Measurements from ENCODE around the gene BPIFB1.
A peak's percentile ranks its signal among the peaks of the same experiment; 100 is the strongest.

The BPIFB1 gene

GRCh38 chr20:33282991-33283555, at the start of gene BPIFB1:
TSS of gene BPIFB1 (plus strand) at chr20:33283214. CDS start at chr20:33286074, 2,860 bp downstream.
- no peak for DNase-seq

- DNase-seq, result no peak
Measured at GRCh38 chr20:33234050-33234449, 49.0 kb upstream of the BPIFB1 start.

- no peak for DNase-seq
Measured at GRCh38 chr20:33235696-33236095, 47.3 kb upstream of the BPIFB1 start, which contains the start of gene BPIFA1. TSS of gene BPIFA1 (plus strand) at chr20:33235996. CDS start at chr20:33237712, 1,716 bp downstream.

DNA sequence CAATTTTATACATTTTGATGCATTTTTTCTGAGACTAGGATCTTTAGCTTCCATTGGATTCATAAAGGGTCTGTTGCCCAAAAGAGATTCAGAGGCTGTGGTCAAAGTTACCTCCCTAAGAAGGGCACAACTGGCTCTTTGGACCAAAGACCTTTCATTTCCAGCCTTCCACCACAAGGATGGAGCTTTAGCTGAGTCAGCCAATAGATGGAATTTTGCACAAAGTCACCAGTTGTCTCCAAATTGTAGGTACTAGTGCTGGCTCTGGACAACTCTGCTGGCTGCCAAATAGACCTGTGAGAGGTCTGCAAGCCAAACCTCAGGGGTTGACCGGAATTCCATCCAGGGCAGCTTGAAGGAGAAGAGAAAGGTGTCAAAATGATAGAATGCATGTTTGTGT, 46.7 kb upstream of the BPIFB1 start:
- DNase-seq, result no peak

- DNase-seq, result no peak
Measured at GRCh38 chr20:33237989-33238388, 45.0 kb upstream of the BPIFB1 start.

DNA sequence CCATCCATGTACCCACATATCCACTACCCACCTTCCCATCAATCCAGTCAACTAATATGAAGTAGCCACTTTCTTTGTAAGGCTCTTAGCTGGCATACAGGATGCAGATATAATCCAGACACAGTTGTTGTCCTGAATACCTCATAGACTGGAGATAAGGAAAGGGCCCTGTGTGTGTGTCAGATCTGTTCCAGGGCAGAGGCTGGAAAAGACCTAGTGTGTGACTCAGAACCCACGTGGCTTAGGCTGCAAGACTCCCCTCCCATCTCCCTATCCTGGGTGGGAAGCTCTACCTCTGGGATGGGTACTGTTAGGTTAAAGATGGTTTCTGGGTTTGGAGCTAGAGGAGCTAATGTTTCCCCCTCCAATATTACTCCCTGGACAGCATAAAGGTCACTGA, 43.6 kb upstream of the BPIFB1 start:
- DNase-seq, result no peak

DNA sequence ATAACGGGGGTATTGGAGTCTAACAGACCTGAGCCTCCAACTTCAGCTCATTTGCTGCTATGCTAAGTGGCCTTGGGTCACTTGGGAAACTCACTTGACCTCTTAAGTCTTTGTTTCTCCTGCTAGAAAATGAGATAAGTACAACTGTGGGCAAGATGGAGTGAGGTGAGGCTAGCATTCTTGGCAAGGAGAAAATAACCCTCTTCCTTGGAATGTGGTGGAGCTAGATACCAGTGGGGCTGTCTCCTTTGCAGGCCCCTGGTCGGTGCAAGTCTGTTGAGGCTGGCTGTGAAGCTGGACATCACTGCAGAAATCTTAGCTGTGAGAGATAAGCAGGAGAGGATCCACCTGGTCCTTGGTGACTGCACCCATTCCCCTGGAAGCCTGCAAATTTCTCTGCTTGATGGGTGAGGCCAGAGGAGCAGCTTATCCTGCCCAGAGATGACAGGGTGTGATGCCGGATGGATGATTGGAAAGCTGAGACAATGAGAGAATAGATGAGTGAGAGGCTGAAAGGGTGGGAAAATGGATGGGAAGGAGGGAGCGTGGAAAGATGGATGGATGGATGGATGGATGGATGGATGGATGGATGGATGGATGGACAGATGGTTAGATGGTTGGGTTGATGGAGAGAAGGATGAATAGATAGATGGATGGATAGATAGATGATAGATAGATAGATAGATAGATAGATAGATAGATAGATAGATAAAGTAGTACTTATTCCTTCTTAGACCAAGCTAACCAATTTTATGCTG, 42.9 kb upstream of the BPIFB1 start:
- DNase-seq, result no peak

GRCh38 chr20:33240923-33241322, 42.1 kb upstream of the BPIFB1 start:
- no peak for DNase-seq

DNA sequence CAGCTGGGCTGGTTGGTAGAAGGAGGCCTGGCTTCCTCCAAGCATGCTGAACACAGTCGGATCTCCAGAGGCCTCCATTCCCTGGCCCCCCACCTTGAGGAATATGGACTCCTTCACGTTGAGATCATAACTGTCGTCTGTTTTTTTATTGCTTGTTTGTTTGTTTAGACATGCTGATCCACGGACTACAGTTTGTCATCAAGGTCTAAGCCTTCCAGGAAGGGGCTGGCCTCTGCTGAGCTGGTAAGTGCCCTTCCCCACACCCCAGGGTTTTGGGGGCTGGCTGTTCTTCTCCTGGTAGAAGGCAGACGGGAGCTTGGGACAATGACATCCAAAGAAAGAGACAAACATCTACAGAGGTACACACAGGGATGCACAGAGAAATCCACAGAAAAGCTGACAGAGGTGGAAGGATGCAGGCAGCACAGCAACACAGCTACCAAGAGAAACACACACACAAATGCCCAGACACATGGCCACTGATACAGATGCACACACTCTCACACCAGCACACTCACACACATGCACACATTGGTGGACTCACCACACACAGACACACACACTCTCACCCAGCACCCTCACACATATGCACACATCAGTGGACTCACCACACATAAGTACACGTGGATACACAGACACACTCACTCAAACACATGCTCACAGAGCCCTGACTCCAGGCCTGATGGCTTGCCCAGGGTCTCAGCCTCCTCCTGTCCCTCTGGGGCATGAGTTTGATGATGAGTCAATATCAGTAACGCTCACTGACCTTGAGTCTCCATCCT, 40.5 kb upstream of the BPIFB1 start:
- DNase-seq, result no peak

DNA sequence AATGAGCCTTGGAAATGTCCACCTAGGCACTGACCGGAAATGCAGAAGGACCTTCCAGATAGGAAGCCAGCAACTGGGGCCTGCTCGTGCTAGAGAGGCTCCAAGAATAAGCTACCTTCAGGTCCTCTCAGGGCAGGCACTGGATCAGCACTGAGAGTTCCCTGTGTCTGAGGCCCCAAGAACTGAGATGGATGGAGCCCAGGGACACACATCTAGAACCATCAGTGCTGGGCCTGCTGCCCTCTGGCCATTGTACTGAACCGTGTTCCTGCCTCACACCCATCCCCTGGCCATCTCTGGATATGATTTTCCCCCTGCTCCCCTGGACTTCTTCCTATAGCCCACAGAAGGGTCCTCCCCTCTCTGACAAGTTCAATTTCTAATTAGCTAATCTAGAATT, 36.9 kb upstream of the BPIFB1 start:
- DNase-seq, result no peak

GRCh38 chr20:33249456-33249855, 33.6 kb upstream of the BPIFB1 start:
- no peak for DNase-seq

DNA sequence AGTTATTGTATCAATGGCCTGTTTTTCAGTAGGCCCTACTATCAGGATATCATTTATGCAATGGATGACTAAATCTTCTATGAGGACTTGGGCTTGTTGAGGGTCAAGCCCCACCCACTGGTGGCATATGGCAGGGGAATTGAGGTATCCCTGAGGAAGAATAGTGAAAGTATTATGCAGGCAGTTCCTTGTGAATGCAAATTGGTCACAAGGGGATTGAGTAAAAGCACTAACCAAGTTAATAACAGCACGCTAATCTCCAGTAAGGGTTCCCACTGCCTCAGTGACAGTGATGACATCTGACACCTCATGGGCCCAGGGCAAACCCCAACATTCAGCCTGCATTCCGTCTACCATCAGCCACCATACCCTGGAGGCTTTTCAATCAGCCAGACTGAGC, 32.3 kb upstream of the BPIFB1 start:
- DNase-seq, result peak in 1 of 3 experiments; percentile 26

DNA sequence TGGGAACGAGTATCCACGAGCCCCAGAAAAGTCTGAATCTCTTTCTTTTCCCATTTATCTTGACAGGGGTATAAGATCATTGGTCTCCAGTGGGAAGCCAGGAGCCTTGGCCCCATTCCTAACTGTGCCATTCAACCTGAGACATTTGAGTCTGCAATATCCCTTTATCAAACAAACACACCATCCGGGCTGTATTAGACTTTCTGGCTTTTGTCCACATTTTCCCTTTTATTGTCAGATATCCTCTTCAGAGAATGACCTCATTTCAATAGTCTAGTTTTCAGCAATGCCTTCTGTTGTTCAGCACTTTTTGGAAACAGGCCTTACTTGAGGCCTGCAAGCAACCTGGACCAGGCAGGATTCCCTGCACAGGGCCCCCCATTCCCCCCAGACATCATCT, 31.5 kb upstream of the BPIFB1 start:
- no peak for DNase-seq

DNA sequence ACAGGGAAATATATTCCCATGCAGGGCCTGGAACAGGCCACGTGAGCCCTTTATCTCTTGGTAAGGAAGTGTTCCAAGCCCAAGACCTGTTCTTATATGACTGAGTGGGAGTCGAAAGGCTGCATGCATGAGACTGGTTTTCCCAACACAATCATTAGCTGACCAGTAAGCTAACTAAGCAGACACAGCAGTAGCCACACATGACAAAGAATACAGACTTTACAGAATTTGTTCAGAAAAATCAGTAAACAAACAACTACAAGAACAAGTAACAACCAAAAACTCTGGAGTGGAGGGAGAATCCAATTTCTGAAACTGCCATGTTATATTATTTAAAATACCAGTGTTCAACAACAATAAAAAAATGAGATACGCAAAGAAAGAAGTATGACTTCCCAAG, 30.6 kb upstream of the BPIFB1 start:
- DNase-seq, result no peak

- DNase-seq, result no peak
Measured at GRCh38 chr20:33255005-33255404, 28.0 kb upstream of the BPIFB1 start.

DNA sequence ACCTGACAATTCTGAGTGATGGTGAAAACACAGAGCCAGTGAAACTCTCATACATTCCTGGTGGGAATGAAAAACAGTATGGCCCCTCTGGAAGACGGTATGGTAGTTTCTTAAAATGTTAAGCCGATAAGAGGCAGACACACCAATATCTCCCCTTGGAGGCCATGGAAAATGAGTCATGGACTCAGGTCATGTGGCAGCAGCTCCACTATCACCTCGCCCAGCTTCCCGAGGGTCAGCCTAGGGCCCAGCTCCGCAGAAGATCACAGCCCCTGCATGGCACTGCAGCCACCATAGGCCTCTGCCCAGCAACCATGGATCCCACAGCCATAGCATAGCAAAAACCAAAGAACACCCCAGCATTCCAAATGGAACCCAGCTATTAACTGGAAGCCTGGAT, 25.8 kb upstream of the BPIFB1 start:
- DNase-seq, result no peak

- no peak for DNase-seq
Measured at GRCh38 chr20:33259371-33259770, 23.6 kb upstream of the BPIFB1 start.

DNA sequence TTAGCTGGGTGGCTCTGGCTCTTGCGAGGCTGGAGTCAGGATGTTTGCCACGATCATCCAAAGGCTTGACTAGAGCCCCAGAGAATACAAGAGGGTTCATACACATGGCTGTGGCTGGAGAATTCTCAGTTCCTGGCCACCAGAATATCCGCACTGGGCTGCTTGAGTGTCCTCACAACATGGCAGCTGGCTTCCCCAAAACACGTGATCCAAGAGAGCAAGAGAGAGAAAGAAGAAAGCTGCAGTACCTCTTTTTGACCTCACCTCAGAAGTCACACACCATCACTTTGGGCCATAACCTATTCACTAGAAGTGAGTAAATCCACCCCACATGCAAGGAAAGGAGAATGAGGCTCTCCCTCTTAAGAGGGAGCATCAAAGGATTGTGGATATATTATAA, 21.5 kb upstream of the BPIFB1 start:
- DNase-seq, result no peak

DNA sequence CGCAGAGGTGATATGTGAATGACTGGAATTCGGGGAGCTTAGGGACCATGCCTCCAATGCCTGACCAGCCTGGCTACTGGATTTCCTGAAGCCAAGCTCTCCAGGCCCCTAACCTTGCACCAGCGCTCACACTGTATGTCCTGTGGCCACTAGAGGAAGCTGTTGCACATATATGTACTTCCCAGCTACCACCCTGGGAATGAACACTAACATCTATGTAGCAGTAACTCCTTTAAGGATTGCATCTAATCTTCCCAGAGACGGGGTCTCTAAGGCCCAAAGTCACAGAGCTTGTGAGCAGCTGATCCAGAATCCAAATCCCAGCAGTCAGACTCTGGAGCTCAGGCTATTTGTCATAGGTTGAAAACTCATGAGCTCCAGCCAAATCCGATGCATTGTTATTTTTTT, 20.4 kb upstream of the BPIFB1 start:
- peak in 2 of 3 experiments; percentile 30 to 47 for DNase-seq

DNA sequence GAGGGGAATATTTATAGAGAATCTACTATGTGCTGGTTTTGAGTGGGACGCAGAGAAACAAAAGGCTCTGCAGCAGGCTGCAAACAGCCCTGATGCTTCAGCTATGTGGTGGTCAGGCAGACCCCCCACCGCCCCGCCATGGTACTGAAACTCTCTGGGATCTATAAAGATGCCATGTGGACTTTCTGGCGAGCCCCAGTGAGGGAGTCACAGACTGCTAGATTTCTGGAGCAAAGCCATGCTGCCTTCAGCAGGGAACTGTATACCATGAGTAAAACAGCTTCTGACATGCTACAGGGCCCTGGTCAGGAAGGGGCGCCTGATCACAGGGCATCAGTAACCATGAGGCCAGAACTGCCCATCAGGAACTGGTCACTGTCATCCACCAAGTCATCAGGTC, 19.2 kb upstream of the BPIFB1 start:
- no peak for DNase-seq

- no peak for DNase-seq
Measured at GRCh38 chr20:33267701-33268100, 15.3 kb upstream of the BPIFB1 start.

DNA sequence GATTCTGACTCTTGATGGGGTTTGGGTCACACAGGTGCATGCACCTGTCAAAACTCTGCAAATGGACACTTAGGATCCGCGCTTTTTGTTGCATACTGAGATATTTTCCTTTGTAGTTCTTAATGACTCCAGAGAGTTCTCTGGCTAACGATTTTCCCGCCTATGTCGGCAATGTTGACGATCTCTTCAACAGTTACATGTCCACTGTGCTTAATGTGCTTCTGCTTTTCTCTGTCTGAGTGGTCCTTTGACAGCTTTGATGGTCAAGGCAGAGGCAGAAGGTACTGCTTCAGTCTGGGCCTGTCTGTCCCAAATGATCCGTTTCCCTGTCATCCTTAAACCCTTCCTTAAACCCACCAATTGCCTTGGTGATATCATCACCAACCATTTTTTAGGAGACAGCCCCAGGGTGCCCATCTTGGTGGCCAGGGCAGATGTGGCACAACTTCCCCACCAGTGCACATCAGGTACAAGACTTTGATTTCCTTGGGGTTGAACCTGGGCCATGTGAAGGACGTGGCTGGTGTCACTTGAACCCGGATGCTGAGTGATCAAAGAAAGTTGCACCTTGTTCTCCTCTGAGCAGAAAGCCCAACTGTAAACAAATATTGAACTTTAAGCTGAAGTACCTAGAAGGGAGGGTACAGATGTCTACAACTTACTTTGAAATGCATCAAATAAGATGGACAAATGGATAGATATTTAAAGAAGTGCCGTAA, 10.7 kb upstream of the BPIFB1 start:
- no peak for DNase-seq
